MM.1S (cell line): ENCODE measurements around the gene RNLS.
A peak's percentile ranks its signal among the peaks of the same experiment; 100 is the strongest.

Source experiments
- DNase-seq: peaks from one replicate; pipeline ENCODE4 v3.0.0-alpha.2; 2015
- H2AFZ ChIP-seq: fragments of 300-600 bp; sonication (generic); 2 replicates; pipeline ENCODE4 v1.6.0; 2016; ENCODE audit warnings: antibody characterized with exemption, low read length
- H3F3A ChIP-seq: fragments of 300-600 bp; sonication (generic); 2 replicates; pipeline ENCODE4 v1.6.1; 2016; ENCODE audit warnings: mild to moderate bottlenecking, antibody characterized with exemption, low read length, moderate library complexity, mixed read lengths; ENCODE audit not compliant: insufficient read depth
- H3K27ac ChIP-seq: fragments of 300-600 bp; sonication (generic); 2 replicates; pipeline ENCODE4 v1.5.1; 2016; ENCODE audit warnings: mild to moderate bottlenecking, low read length
- H3K27me3 ChIP-seq: fragments of 300-600 bp; sonication (generic); replicated peaks from 2 replicates; pipeline ENCODE4 v1.6.0; 2016; ENCODE audit warnings: low read length; ENCODE audit not compliant: insufficient read depth
- H3K36me3 ChIP-seq: fragments of 300-600 bp; sonication (generic); replicated peaks from 2 replicates; pipeline ENCODE4 v1.6.1; 2016; ENCODE audit warnings: mild to moderate bottlenecking, low read length, mixed read lengths; ENCODE audit not compliant: insufficient read depth
- H3K4me1 ChIP-seq: fragments of 300-600 bp; sonication (generic); 2 replicates; pipeline ENCODE4 v1.6.1; 2016; ENCODE audit warnings: low read length, mixed read lengths
- H3K4me2 ChIP-seq: fragments of 300-600 bp; sonication (generic); 2 replicates; pipeline ENCODE4 v1.6.0; 2016; ENCODE audit warnings: low read depth, low read length
- H3K4me3 ChIP-seq: fragments of 300-600 bp; sonication (generic); 2 replicates; pipeline ENCODE4 v1.5.1; 2016; ENCODE audit warnings: low read length, mixed read lengths
- H3K79me2 ChIP-seq: fragments of 300-600 bp; sonication (generic); 2 replicates; pipeline ENCODE4 v1.6.1; 2016; ENCODE audit warnings: mixed run types, low read length, mixed read lengths
- H3K9ac ChIP-seq: fragments of 300-600 bp; sonication (generic); 2 replicates; pipeline ENCODE4 v1.6.1; 2016; ENCODE audit warnings: low read length, mixed read lengths
- H3K9me2 ChIP-seq: fragments of 300-600 bp; sonication (generic); replicated peaks from 2 replicates; pipeline ENCODE4 v1.6.1; 2016; ENCODE audit warnings: mild to moderate bottlenecking, low read length, mixed read lengths; ENCODE audit not compliant: insufficient read depth
- H3K9me3 ChIP-seq: fragments of 300-600 bp; sonication (generic); replicated peaks from 2 replicates; pipeline ENCODE4 v1.6.1; 2016; ENCODE audit warnings: mild to moderate bottlenecking, low read length, mixed read lengths; ENCODE audit not compliant: insufficient read depth
- H4K20me1 ChIP-seq: fragments of 300-600 bp; sonication (generic); 2 replicates; pipeline ENCODE4 v1.6.1; 2016; ENCODE audit warnings: mild to moderate bottlenecking, low read length, moderate library complexity, mixed read lengths; ENCODE audit not compliant: insufficient read depth
- EZH2 ChIP-seq: fragments of 300-600 bp; sonication (generic); optimal IDR thresholded peaks from 2 replicates; pipeline ENCODE3; 2017; ENCODE audit warnings: low read depth, mild to moderate bottlenecking, antibody characterized with exemption, low read length, mixed read lengths
- EZH2phosphoT487 ChIP-seq: fragments of 300-600 bp; sonication (generic); IDR thresholded peaks from 2 replicates; pipeline ENCODE4 v1.6.1; 2018; ENCODE audit warnings: antibody characterized with exemption, low read length
- TF ChIP-seq, protein P1 (sequence below): fragments of 300-600 bp; sonication (generic); IDR thresholded peaks from 2 replicates; pipeline ENCODE4 v1.5.1; 2016; ENCODE audit warnings: antibody characterized with exemption, low read length, mixed read lengths

The RNLS gene

GRCh38 chr10:88299787-88300186, 283.3 kb downstream of the RNLS start:
- Histone ChIP-seq H3K79me2 (no peaks in the 10 kb centered on the region), H3K27me3 (no peaks in the 10 kb centered on the region), H2AFZ (no peak overlapping the region), H3K4me2 (no peak overlapping the region), H3K9me3 (no peaks in the 10 kb centered on the region), H3F3A (peaks cover 14% of the 10 kb centered on the region), H3K4me3 (no peak overlapping the region), H4K20me1 (no peaks in the 10 kb centered on the region), H3K9ac (no peak overlapping the region), H3K36me3 (no peaks in the 10 kb centered on the region), H3K4me1 (peaks cover 17% of the 10 kb centered on the region), H3K27ac (no peak overlapping the region), H3K9me2 (no peaks in the 10 kb centered on the region)
- DNase-seq: no peak
- TF ChIP-seq EZH2phosphoT487: no peak

- peak overlapping the region; percentile 40; the same call in 1 of the 2 replicates for H3K27ac ChIP-seq
- TF ChIP-seq, protein P1, sequence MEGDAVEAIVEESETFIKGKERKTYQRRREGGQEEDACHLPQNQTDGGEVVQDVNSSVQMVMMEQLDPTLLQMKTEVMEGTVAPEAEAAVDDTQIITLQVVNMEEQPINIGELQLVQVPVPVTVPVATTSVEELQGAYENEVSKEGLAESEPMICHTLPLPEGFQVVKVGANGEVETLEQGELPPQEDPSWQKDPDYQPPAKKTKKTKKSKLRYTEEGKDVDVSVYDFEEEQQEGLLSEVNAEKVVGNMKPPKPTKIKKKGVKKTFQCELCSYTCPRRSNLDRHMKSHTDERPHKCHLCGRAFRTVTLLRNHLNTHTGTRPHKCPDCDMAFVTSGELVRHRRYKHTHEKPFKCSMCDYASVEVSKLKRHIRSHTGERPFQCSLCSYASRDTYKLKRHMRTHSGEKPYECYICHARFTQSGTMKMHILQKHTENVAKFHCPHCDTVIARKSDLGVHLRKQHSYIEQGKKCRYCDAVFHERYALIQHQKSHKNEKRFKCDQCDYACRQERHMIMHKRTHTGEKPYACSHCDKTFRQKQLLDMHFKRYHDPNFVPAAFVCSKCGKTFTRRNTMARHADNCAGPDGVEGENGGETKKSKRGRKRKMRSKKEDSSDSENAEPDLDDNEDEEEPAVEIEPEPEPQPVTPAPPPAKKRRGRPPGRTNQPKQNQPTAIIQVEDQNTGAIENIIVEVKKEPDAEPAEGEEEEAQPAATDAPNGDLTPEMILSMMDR: no peak
- no peak for TF ChIP-seq EZH2phosphoT487
- no peak for TF ChIP-seq EZH2
- H3K9me2 ChIP-seq: no peaks in the 10 kb centered on the region
- peak overlapping the region; percentile 14; the same call in 1 of the 2 replicates for H3K4me2 ChIP-seq
- H3K79me2 ChIP-seq: no peaks in the 10 kb centered on the region
- no peaks in the 10 kb centered on the region for H3K27me3 ChIP-seq
- H3K9ac ChIP-seq: no peak overlapping the region
- H2AFZ ChIP-seq: no peak overlapping the region
- H3K4me1 ChIP-seq: peaks cover 22% of the 10 kb centered on the region
- H3K4me3 ChIP-seq: no peak overlapping the region
- peak; percentile 73 for DNase-seq
- no peaks in the 10 kb centered on the region for H4K20me1 ChIP-seq
- no peaks in the 10 kb centered on the region for H3K9me3 ChIP-seq
- H3K36me3 ChIP-seq: no peaks in the 10 kb centered on the region
- peaks cover 18% of the 10 kb centered on the region for H3F3A ChIP-seq
Observed at GRCh38 chr10:88297103-88297502, 286.0 kb downstream of the RNLS start.

DNA sequence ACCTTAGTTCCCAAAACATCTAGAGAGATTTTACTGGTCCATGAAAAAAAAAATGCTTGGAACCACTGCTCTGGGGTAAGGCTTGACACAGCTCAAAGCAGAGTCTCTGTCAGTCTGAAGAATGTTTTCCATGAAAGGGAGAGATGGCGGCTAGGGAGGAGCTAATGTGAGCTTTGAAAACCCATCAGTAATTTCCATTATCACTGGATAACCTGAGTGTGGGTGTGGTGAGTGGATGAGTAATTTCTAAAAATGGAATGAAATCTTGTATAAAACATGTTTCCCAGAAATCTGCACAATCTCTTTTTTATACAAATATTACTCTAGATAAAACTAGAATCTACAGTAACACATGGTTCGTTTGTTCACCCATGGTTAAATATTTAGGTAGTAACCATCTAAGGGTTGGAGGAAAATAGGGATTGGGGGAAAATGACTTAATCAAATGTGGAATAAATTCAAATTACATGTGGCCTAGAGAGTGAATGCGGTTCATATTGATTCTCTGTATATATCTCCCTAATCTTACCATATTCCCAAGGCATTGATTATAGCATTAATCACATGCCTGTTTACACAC, 289.4 kb downstream of the RNLS start:
- TF ChIP-seq EZH2 (no peak), EZH2phosphoT487 (no peak)
- TF ChIP-seq, protein P1: no peak
- H3K36me3 ChIP-seq: no peaks in the 10 kb centered on the region
- no peaks in the 10 kb centered on the region for H4K20me1 ChIP-seq
- H3K9me2 ChIP-seq: no peaks in the 10 kb centered on the region
- no peak for DNase-seq
- H3K4me3 ChIP-seq: no peak overlapping the region
- H3K79me2 ChIP-seq: no peaks in the 10 kb centered on the region
- H3K4me2 ChIP-seq: no peak overlapping the region
- H3K9ac ChIP-seq: no peak overlapping the region
- no peak overlapping the region for H3K27ac ChIP-seq
- H3K9me3 ChIP-seq: no peaks in the 10 kb centered on the region
- H3F3A ChIP-seq: peaks cover 23% of the 10 kb centered on the region
- no peak overlapping the region for H2AFZ ChIP-seq
- H3K27me3 ChIP-seq: no peaks in the 10 kb centered on the region
- H3K4me1 ChIP-seq: peaks cover 34% of the 10 kb centered on the region

- Histone ChIP-seq H3K27me3 (no peaks in the 10 kb centered on the region), H2AFZ (no peak overlapping the region), H3K9me2 (no peaks in the 10 kb centered on the region), H3K9ac (no peak overlapping the region), H3K36me3 (no peaks in the 10 kb centered on the region), H3K27ac (no peak overlapping the region), H4K20me1 (no peaks in the 10 kb centered on the region), H3K4me1 (peaks cover 34% of the 10 kb centered on the region), H3K4me2 (no peak overlapping the region), H3K79me2 (no peaks in the 10 kb centered on the region), H3K9me3 (no peaks in the 10 kb centered on the region), H3F3A (peaks cover 23% of the 10 kb centered on the region), H3K4me3 (no peak overlapping the region)
- no peak for DNase-seq
- no peak for TF ChIP-seq EZH2
- TF ChIP-seq EZH2phosphoT487: no peak
- TF ChIP-seq, protein P1: no peak
Observed at GRCh38 chr10:88293073-88293472, 290.0 kb downstream of the RNLS start.
